DMS 273 (cell line): Measurements from ENCODE around the gene PARP12.

Experiments
- DNase-seq: peaks from one replicate; lab custom pipeline; 2025; ENCODE audit not compliant: unreplicated experiment; lab: John Stamatoyannopoulos, UW

Gene PARP12

GRCh38 chr7:140035400-140036223 lies 27.1 kb downstream of the PARP12 start:
- DNase-seq: no peak

- no peak for DNase-seq
These were observed 28.3 kb downstream of the PARP12 start for GRCh38 chr7:140034421-140034820.

GRCh38 chr7:140033779-140034363 lies 28.9 kb downstream of the PARP12 start:
- DNase-seq: no peak

GRCh38 chr7:140033036-140033435 lies 29.7 kb downstream of the PARP12 start:
- DNase-seq: no peak

- no peak for DNase-seq
These were observed 31.4 kb downstream of the PARP12 start for GRCh38 chr7:140031364-140031763.

- no peak for DNase-seq
These were observed 33.7 kb downstream of the PARP12 start for GRCh38 chr7:140029072-140029471.

- DNase-seq: no peak
These were observed 34.4 kb downstream of the PARP12 start for GRCh38 chr7:140028311-140028710.

GRCh38 chr7:140027858-140028257 lies 34.9 kb downstream of the PARP12 start:
- DNase-seq: no peak

GRCh38 chr7:140026935-140027334 lies 35.8 kb downstream of the PARP12 start:
- no peak for DNase-seq

GRCh38 chr7:140025814-140026433 lies 36.8 kb downstream of the PARP12 start:
- no peak for DNase-seq

- DNase-seq: no peak
These were observed 37.5 kb downstream of the PARP12 start for GRCh38 chr7:140025241-140025640.

- no peak for DNase-seq
These were observed 38.2 kb downstream of the PARP12 start for GRCh38 chr7:140024585-140024984.

GRCh38 chr7:140023728-140024127 lies 39.0 kb downstream of the PARP12 start:
- DNase-seq: no peak

- DNase-seq: no peak
These were observed 40.1 kb downstream of the PARP12 start for GRCh38 chr7:140022582-140023211.

GRCh38 chr7:140021603-140022002 lies 41.1 kb downstream of the PARP12 start:
- no peak for DNase-seq

- DNase-seq: no peak
These were observed 43.1 kb downstream of the PARP12 start for GRCh38 chr7:140019606-140020005.

GRCh38 chr7:140019172-140019571 lies 43.6 kb downstream of the PARP12 start:
- DNase-seq: no peak

- DNase-seq: no peak
These were observed 44.4 kb downstream of the PARP12 start for GRCh38 chr7:140018125-140019043.

GRCh38 chr7:140017543-140017942 lies 45.2 kb downstream of the PARP12 start:
- DNase-seq: no peak

GRCh38 chr7:140017034-140017433 lies 45.7 kb downstream of the PARP12 start:
- no peak for DNase-seq

- no peak for DNase-seq
These were observed 46.2 kb downstream of the PARP12 start for GRCh38 chr7:140016540-140016939.
